HTR-8/SVneo (cell line): ENCODE data around the gene NEO1.

Source experiments
- DNase-seq: peaks from one replicate; pipeline ENCODE4 v3.0.0; 2011; ENCODE audit warnings: low spot score, mixed read lengths; ENCODE audit not compliant: insufficient read length
- FAIRE-seq: peaks from 2 replicates; lab custom pipeline; 2011; peaks lifted over from hg19 to GRCh38; lab: Jason Lieb, UNC

Gene NEO1

DNA sequence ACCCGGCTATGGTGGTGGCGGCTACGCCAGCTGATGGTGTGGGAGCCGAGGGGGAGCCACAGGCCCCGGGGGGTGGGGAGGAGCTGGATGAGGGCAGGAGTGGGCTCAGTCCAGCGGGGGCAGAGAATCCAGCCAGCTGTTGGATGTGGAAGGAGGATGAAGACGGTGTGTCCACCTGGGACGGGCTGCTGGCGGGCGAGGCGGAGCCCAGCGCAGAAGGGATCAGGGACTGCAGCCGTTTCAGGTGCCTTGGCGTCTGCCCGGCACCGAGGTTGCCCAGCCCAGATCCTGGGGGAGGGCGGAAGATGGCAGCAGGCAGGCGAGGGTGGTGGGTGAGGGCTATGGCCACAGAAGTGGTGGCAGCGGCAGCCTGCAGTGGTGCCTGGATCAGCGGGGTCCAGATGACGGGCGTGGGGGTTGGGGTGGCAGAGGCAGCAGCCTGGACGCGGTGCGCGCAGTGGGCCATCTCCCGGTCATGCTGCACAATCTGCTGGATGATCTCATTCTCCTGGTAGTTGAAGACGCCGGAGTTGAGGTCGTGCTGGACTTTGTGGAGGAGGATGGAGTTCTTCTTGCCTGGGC lies 271.2 kb downstream of the NEO1 start:
- no peak for DNase-seq
- FAIRE-seq, result peak; percentile 48

DNA sequence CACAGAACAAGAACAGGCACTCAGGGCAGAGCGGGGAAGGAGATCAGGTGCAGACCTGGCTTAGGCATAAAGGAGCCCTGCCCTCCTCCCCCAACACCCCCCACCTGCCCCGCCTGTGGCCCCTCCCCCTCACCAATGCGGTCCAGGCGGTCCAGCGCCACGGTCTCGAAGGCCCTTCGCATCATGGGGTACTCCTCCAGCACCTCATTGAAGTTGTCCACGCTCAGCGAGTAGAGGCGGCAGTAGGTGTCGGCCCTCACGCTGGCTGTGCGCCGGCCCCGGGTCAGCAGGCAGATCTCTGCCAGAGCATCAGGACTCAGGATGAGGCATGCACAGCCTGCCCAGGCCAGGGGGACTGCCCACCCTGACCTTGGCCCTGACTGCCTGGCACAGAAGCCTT lies 271.7 kb downstream of the NEO1 start:
- FAIRE-seq (peak; percentile 72), DNase-seq (no peak)

DNA sequence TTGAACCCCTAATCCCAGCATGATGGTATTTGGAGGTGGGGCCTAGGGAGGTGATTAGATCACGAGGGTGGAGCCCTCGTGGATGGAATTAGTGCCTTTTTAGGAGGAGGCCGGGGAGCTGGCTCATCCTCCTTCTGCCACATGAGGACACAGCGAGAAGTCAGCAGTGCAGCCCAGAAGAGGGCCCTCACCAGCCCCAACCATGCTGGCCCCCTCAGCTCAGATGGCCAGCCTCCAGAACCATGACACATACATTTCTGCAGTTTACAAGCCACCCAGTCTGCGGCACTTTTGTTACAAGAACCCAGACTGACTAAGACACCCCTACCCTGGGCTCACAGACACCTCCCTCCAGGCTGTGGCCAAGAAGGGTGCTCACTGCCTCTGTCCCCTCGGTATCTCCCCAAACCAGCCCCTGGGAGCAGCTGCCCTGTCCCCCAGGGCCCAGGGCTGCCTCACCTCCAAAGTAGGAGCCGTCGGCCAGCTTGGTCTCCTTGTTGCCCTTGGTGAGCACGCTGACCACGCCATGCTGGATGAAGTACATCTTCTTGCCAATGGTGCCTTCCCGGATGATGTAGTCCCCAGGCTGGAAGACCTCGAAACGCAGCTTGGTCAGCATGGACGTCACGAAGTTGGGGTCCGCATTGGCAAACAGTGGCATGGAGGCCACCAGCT lies 272.4 kb downstream of the NEO1 start:
- DNase-seq, result no peak
- no peak for FAIRE-seq

GRCh38 chr15:73325191-73325861 lies 273.1 kb downstream of the NEO1 start:
- peak; percentile 91 for FAIRE-seq
- peak; percentile 64 for DNase-seq

GRCh38 chr15:73326157-73326556 lies 273.9 kb downstream of the NEO1 start:
- FAIRE-seq (no peak), DNase-seq (no peak)

DNA sequence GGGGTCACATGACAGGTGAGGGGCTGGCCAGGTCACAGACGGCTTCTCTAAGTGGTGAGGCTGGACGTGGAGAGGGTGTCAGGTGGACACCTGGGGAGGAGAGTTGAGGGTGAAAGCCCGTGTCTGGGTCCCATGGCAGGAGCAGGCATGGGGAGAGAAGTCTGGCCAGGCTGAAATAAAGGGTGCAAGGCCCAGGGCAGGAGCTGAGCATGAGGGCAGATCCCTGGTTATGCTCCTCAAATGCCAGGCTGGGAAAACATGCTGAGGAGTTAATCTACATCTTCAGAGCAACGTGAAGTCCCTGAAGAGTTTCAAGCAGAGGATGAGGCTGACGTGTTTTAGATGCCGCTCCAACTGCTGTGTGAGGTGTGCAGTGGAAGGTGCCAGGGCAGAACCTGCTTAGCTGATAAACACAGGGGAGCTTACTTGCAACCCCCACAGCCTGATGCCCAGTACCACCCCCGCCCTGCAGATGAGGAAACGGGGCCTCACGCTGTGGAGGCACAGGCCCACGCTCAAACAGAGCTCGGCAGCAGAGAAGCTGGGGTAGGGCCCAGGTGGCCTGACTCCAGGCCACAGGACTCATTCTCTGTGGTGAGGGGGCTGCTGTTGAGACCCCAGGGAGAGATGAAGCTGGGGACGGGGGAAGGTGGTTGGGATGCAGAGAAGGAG lies 276.0 kb downstream of the NEO1 start:
- FAIRE-seq, result peak; percentile 86
- no peak for DNase-seq

DNA sequence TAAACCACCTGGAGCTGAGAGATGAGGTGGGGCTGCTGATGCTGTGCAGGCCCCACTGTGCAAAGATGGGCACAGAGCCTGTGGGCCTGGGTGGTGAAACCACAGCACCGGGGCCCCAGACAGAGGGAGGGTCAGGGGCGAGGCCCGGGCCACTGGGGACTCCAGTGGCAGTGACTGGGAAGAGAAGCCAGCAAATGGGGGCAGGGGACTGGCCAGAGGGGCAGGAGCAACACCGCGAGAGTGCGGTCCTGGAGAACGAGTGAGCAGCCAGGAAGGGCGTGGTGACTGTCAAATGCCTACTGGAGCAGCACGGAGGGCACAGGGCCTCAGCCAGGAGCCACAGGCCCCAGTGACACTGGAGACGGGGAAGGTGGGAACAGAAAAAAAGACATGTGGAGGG lies 276.7 kb downstream of the NEO1 start:
- DNase-seq (no peak), FAIRE-seq (no peak)

DNA sequence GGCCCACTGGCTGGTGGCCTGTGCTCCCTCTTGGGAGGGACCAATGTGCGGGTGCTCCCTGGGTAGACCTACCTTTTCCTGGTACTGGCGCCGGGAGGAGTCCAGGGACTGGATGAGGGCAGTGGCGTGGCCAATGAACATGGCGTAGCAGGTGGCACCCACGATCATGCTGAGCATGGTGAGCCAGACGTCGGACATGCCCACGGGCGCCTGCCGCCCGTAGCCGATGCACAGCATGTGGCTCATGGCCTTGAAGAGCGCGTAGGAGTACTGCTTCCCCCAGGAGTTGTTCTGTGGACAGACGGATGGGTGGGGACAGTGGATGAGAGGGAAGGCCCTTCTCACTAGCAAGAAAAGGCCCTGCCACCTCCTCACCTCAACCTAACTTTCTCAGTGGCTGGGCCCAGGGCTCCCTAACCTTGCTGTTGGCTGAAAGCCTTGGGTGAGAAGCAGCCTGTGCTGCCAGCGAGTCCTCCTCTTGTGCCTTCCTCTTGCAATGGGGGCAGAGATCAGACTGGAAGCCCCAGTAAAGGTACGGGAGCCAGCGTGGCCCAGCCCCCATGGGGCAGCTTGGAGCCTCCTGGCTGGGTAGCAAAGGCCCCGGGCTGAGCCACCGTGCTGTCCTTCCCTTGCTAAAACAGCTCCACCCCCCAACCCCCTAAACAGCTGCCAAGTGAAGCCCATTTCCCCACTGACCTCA lies 277.4 kb downstream of the NEO1 start:
- DNase-seq (no peak), FAIRE-seq (peak; percentile 42)

DNA sequence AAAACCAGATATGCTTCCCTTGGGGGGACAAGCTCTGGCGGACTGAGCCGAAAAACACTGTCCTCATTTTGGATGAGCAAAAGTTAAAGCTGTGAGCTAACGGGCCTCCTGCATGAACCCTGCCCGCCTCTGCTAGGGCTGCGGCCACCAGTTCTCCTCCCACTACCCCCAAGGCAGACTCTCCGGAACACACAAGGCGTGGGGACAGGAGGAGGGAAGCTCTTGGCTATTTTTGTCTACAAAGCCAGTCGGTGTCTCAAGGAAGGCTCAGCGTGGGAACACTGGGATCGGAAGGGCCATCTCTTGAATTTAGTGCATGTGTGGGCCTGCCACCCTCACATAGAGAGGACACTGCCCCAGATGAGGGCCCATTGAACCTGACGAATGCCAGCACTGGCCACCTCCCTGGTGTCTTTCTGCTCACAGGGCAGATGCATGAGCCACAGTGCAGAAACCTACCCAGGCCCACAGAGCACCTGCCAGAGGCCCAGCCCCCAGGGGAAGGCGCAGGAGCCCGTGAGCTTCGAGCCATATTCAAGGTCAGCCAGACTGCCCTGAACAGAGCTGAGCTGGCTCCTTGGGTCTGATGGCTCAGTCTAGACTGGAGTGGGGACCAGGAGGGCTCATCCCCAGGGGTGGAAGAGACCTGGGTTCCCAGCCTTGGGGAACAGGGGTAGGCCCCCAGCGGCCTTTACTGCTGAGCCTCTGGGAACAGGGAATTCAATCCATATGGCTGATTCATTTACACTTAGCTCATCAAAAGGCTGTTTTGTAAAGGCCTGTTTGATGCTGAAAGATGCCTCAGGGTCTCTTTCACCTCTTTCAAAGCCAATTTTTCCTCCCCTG lies 278.2 kb downstream of the NEO1 start:
- DNase-seq (no peak), FAIRE-seq (no peak)

- FAIRE-seq, result no peak
- no peak for DNase-seq
Observed at GRCh38 chr15:73331501-73331900, 279.2 kb downstream of the NEO1 start.

GRCh38 chr15:73331991-73332925 lies 280.0 kb downstream of the NEO1 start:
- no peak for DNase-seq
- FAIRE-seq, result no peak

- no peak for DNase-seq
- no peak for FAIRE-seq
Observed at GRCh38 chr15:73333001-73333400, 280.7 kb downstream of the NEO1 start.

- DNase-seq, result no peak
- no peak for FAIRE-seq
Observed at GRCh38 chr15:73334086-73334485, 281.8 kb downstream of the NEO1 start.

GRCh38 chr15:73335026-73335425 lies 282.8 kb downstream of the NEO1 start:
- no peak for DNase-seq
- peak; percentile 42 for FAIRE-seq

DNA sequence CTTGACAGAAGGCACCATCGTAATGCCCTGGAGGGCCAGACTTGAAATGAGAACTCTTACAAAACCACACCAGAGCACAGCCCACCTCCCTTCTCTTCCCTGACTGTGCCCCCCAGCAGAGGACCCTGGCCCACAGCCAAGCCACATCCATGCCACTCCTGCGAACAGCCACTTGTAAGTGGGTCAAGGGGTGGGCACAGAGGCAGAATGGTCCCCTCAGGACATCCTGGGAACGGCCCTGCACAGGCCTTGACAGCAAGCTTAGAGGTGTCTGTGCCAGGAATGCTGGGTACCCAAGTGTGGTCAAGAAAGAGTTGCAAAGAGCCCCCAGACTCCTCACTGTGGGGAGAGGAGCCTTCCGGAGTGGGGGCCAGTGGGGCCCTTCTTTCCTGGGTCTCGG lies 283.2 kb downstream of the NEO1 start:
- FAIRE-seq (no peak), DNase-seq (no peak)

DNA sequence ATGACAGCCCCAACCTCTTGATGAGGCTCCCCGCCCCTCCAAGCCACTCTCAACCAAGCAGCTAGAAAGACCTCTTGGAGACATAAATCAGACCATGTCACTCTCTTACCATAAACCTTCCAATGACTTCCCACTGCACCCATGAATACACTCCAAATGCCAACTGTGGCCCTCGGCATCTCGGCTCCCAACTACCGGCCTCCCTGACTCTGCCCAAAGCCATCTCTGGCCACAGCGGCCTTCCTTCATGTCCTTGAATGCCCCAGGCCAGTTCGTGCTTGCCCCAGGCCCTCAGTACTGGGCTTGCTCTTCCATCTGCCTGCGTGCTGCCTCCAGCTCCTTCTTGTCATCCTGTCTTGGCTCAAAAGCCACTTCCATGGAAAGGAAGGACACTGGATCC lies 284.5 kb downstream of the NEO1 start:
- peak; percentile 51 for FAIRE-seq
- no peak for DNase-seq

DNA sequence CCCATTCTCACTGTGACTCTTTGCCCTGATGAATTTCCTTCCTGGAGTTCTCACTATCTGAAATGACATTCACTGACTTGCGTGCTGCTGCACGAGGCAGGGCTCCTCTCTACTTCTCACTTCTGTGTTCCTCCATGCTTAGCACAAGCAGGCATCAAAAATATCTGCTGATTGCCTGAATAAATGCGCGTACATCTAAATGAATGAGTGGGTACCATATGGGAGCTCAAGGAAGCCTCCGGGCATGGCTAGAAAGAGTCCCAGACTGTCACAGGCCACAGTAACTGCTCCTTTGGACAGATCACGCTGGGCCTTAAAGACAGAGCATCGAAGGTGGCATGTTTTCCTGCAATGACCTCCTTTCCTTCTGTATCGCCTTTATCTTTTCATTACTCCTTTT lies 284.9 kb downstream of the NEO1 start:
- DNase-seq, result no peak
- FAIRE-seq, result peak; percentile 31

GRCh38 chr15:73338058-73338457 lies 285.8 kb downstream of the NEO1 start:
- FAIRE-seq, result peak; percentile 57
- no peak for DNase-seq
